ENCODE measurements around the gene C6orf15.
A peak's percentile ranks its signal among the peaks of the same experiment; 100 is the strongest.

GRCh38 chr6:31087494-31088089 is 24.8 kb downstream of the C6orf15 start:
- TF ChIP-seq EGR1 (IDR thresholded peaks at IDR 0.05; ENCODE audit: low read depth in 2 of 2) = no peak
- TF ChIP-seq CTCF (IDR thresholded peaks at IDR 0.05; ENCODE audit: low read depth, low read length, missing input control) = peak; percentile 84
- peak; percentile 85 to 86 for TF ChIP-seq RAD21 (IDR thresholded peaks at IDR 0.05)
- TF ChIP-seq ATF3 (IDR thresholded peaks at IDR 0.05) = no peak
- no peak for TF ChIP-seq MAX (IDR thresholded peaks at IDR 0.05)
- TF ChIP-seq GABPA (IDR thresholded peaks at IDR 0.05 in 1 of 2, conservative IDR thresholded peaks at IDR 0.05 in 1 of 2) = no peak
- no peak for TF ChIP-seq TAF1 (conservative IDR thresholded peaks at IDR 0.05)
